SHP77 treated with DMSO at 0.1 percent for 48 hours (cell line): ENCODE data around the gene CCR2.
"Not testable (repeated sequence)": the region's sequence is repeated elsewhere in the genome, so short reads cannot be mapped to it uniquely, and the experiment has no call there.

Source experiments
- DNase-seq: peaks from one replicate; lab custom pipeline; 2025; lab: John Stamatoyannopoulos, UW

The CCR2 gene

GRCh38 chr3:46380471-46381221, 26.7 kb downstream of the CCR2 start:
- DNase-seq = no peak

GRCh38 chr3:46381625-46382024, 27.7 kb downstream of the CCR2 start:
- no peak for DNase-seq

DNA sequence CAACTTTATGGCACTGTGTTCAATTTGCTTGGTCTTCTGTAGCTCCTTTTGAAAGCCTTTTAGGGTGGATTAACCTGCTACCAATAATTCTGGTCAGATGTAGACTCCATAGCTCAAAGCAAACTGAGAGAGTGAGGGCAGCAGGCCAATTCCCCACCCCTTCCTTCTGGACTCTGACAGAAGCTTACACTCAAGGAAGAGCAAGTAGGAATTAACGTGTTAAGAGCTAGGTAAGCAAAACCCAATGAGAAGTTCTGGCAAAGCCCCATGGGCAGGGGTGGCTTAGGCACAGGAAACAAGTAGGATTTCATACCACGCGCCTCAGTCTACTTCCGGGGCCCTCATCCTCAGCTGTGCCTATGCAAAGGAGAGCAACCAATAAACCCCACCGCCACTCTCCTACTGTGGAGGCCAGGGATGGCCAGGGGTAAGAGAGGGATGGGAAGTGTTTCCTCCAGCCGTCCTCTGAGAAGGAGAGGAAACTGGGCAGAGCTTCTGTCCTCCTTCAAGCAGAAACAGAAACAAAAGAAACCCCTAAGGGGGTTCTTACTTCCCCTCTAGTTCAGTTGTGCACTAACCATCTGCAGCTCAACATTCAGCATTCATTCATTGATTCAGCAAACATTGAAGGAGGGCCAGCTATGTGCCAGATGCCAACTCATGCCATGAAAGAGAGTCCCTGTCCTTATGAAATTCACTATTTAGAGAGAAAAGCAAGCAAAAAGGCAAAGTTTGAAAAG, 29.5 kb downstream of the CCR2 start:
- no peak for DNase-seq

- no peak for DNase-seq
Observed at GRCh38 chr3:46383951-46384330, 30.0 kb downstream of the CCR2 start.

DNA sequence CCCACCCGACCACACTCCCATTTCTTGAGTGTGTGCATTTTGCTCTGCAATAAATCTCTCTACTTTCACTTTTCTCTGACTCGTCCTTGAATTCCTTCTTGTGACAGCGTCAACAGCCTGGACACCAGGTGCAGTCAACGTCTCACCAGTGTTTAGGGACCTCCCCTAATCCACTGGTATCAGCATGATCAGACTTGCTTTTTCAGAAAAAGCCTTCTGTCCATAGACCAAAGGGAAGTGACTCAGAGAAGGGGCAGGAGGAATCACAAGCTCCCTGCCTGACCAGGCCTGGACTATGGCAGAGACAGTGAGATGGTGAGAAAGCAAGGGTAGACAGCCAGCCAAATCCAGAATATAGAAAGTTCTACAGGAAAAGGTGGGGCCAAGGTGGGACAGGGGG, 32.3 kb downstream of the CCR2 start:
- DNase-seq = no peak

DNA sequence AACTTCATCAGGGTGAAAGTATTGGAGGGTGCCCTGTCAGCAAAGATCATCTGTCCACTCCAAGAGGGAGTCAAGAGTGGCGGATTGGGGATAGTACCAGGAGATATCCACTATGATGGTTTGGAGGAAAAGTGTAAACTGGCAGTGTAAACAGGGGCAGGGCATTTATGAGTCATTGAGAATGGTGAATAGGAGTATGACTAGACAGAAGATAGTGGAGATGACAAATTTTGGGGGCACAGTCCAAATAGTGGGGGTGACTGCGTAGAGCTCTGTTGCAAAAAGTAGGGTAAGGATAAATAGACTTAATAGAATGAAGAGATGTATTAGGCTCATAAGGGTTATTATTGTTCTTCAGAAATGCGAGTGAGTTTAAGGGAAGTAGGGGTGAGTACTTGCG, 34.9 kb downstream of the CCR2 start:
- DNase-seq = not testable (repeated sequence)

DNA sequence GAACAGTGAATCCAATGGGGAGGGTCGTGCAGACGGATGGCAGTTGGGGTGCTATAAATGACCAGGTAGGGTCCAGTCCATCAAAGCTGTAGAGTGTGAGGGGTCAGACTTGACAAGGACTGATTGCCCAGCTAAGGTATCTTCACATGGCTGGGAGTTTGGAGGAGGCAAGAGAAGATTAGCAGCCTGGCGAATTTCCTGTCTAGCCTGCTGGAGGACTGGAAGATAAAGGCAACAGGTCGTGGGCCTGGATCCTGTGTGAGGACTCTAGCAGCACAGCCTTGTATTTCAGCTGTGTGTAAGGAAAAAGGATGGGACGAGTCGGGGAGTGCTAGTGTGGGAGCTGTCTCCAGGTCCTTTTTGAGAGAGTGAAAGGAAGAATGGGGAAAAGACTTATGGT, 35.4 kb downstream of the CCR2 start:
- DNase-seq = no peak

DNA sequence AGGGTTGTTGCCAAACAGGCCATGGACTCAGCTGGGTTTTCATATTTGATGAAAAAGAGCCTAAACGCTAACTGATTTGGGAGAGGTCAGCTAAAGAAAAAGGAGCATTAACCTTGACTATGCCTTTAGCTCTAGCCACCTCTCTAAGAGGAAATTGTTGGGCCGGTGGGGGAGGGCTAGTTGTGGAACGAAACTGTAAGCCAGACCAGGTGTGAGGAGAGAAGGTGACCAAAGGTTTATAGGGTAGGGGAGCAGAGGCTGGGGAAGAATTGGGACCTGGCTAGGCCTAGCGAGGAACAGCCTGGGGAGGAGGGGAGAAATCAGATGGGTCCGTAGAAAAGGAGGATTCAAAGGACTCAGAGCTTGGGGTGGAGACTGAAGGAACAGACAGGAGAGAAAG, 37.6 kb downstream of the CCR2 start:
- DNase-seq = not testable (repeated sequence)

- DNase-seq = no peak
Observed at GRCh38 chr3:46393011-46393410, 39.1 kb downstream of the CCR2 start.

- DNase-seq = no peak
Observed at GRCh38 chr3:46393554-46394434, 39.9 kb downstream of the CCR2 start.

- no peak for DNase-seq
Observed at GRCh38 chr3:46395210-46395661, 41.3 kb downstream of the CCR2 start.

DNA sequence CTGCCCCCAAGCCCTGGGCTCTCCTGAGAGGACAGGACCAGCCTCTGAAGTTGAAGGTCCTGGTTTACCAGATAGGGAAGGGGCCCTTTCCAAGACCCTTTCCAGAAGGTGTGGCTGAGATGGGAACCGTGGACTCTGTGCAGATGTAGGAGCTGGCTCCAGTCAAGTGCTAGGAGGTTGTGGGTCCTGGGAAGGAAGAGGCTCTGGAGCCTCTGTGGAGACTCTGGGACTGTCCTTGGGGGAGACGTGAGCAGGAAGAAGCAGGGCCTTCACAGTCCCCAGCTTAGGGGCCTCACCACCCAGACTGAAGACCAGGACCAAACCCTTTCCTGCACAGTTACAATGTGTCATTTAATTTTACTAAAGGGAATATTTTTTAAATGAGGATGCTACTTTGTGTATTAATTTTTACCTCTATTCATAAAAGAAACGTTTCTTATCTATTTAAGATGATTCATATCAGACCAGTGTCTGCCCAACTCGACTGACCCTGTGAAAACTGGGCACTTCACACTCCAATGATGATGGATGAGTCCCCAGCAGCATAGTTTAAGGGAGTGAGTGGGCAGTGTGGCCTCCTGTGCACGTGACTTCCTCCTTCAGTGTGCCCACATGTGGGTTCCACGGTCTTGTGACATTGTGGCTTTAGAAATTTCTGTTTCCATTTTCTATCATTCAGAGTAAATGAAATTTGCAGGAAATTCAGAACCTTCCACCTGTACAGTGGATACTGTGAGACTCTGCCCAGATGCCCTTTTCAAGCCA, 42.0 kb downstream of the CCR2 start:
- DNase-seq = no peak

DNA sequence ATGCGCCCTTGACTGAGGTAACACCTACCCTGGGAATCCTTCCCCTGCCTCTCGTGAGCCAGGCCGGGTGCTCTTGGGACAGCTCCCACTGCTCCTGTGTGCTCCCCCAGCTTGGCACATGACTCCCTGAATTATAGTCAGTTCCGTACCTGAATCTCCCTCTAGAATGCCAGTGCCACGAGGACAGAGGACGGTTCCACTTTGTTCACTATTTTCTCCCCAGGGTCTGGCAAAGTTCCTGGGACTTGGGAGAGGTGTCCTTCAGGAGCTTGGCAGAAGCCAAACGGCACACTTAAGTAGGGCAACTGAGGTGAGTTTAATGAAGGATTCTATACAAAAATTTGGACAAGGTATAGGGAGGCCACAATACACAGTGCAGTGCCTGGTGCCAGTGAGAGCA, 43.2 kb downstream of the CCR2 start:
- DNase-seq = no peak

- no peak for DNase-seq
Observed at GRCh38 chr3:46398186-46398955, 44.5 kb downstream of the CCR2 start.

- DNase-seq = no peak
Observed at GRCh38 chr3:46399098-46399497, 45.2 kb downstream of the CCR2 start.

DNA sequence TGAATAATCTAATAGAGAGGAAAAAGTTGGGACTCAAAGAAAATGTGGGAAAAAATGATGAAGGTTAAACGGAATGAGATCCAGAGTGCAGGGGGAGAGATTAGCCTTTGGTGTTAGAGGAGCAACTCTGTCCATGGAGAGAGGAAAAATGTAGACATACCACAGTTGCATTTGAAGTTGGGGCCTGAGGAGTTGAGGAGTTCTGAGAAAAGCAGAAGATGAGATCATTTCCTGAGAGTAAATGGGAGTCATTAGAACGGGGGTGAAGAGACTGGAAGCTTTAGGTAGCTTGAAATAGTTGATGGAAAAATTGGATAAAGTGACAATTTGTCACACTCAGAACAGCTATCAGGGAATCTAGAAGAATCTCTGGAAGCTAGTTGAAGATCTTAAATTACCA, 45.6 kb downstream of the CCR2 start:
- DNase-seq = no peak

DNA sequence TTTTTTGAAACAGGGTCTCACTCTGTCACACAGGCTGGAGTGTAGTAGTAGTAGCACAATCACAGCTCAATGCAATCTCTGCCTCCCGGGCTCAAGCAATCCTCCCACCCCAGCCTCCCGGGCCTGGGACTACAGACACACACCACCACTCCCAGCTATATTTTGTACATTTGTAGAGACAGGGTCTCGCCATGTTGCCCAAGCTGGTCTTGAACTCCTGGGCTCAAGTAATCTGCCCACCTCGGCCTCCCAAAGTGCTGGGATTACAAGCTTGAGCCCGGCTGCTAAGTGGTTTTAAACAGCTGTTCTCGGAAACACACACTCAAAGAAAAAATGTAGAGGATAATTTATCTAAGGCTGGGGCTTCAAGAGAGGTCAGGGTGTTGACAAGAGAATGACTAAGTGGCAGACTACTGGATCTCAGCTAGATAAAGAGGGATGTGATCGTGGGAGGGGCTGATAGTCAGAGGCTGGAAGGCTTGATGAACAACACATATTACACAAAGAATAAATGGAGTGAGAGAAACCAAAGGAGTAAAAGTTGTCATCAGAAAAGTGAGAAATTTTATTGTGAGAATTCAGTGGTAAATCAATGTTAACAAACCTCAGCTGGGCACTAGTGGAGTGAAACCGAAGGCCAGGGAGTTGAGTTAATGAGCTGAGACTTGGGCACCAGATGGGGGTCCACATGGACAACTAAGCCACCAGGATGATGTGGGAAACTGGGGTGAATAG, 46.3 kb downstream of the CCR2 start:
- no peak for DNase-seq

DNA sequence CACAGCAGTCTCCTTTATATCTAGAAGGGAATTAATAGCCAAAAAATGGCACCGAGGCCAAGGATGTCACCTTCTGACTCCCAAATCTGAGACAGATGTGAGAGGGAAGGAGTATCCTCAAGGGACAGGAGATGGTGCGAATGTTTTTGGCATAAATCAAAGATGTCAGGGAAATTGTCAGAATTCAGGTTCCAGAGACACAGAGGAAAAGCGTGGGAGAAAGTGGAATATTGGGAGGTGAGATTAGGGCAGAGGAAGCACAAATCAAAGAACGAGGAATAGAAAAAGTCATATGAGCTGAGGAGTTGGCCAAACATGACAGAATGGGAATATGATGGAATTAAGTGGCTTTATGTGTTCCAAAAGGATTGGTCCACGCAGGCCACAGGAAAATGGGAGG, 46.9 kb downstream of the CCR2 start:
- no peak for DNase-seq

DNA sequence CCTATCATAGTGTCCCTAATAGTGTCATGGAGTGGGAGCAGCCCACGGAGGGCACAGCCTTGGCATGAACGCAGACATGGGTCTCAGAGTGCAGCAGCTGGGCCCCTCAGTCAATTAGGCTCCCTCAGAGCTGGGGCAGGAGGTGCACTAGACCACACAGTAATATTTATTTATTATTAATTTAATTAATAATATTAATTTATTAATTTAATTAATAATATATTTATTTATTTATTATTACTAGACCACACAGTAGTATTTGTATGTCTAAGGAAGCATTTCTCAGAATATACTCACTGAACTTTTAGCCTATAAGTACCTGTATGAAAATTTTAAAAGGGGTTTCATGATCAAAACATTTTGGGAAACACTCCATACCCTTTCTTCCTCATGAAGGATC, 47.7 kb downstream of the CCR2 start:
- DNase-seq = no peak

GRCh38 chr3:46402902-46403301, 49.0 kb downstream of the CCR2 start:
- not testable (repeated sequence) for DNase-seq
